ENCODE measurements around the gene FARSA. TPM values are rescaled to one million over a fixed set of nuclear protein-coding genes. Genes with fewer than 3 reads are reported as not detected.

Gene FARSA
- total and polyA plus RNA-seq, 2 of the 13 experiments (the other 11 are each of a cell fraction or from before 2014, with no cell fraction given) = 25.9 to 72.0 TPM

DNA sequence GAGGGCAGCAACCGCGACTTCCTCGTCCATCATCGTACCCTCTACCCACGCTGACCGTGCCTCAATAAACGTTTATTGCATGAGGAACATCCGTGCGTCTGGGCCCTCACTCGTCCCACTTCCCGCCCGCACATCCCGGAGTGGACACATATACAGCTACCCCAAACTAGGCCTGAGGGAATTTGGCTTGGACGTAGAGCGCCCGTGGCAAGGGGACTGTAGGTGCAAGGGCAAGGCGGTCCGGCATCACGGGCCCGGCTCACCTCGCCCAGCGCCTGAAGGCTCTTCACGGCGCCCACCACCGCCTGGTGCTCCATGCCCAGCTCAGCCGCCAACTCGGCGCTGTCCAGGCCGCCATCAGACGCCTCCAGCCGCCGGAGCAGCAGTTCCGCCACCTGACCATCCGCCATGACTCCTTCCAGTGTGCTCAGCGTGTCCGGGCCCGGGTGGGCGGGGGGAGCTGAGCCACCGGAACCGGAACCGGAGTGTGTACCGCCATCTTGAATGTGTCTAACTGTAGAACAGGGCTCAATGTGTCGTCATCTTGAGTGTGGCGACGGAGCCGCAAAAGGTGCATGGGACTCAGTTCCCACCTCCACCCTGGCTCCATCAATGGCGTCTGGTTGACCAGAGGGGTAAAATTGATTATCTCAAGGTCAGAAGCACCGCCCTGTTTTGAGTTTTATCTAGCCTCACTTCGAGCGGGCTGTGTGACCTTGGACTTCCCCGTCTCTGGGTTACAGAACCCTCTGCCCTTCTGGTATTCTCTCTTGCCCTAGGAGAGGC, at the start of gene FARSA (continued):
- TF ChIP-seq, protein P1, sequence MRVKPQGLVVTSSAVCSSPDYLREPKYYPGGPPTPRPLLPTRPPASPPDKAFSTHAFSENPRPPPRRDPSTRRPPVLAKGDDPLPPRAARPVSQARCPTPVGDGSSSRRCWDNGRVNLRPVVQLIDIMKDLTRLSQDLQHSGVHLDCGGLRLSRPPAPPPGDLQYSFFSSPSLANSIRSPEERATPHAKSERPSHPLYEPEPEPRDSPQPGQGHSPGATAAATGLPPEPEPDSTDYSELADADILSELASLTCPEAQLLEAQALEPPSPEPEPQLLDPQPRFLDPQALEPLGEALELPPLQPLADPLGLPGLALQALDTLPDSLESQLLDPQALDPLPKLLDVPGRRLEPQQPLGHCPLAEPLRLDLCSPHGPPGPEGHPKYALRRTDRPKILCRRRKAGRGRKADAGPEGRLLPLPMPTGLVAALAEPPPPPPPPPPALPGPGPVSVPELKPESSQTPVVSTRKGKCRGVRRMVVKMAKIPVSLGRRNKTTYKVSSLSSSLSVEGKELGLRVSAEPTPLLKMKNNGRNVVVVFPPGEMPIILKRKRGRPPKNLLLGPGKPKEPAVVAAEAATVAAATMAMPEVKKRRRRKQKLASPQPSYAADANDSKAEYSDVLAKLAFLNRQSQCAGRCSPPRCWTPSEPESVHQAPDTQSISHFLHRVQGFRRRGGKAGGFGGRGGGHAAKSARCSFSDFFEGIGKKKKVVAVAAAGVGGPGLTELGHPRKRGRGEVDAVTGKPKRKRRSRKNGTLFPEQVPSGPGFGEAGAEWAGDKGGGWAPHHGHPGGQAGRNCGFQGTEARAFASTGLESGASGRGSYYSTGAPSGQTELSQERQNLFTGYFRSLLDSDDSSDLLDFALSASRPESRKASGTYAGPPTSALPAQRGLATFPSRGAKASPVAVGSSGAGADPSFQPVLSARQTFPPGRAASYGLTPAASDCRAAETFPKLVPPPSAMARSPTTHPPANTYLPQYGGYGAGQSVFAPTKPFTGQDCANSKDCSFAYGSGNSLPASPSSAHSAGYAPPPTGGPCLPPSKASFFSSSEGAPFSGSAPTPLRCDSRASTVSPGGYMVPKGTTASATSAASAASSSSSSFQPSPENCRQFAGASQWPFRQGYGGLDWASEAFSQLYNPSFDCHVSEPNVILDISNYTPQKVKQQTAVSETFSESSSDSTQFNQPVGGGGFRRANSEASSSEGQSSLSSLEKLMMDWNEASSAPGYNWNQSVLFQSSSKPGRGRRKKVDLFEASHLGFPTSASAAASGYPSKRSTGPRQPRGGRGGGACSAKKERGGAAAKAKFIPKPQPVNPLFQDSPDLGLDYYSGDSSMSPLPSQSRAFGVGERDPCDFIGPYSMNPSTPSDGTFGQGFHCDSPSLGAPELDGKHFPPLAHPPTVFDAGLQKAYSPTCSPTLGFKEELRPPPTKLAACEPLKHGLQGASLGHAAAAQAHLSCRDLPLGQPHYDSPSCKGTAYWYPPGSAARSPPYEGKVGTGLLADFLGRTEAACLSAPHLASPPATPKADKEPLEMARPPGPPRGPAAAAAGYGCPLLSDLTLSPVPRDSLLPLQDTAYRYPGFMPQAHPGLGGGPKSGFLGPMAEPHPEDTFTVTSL (CRISPR knock-in tag; IDR thresholded peaks at IDR 0.05; ENCODE audit: borderline replicate concordance) = no peak
- TF ChIP-seq HNRNPLL (IDR thresholded peaks at IDR 0.05; ENCODE audit: low read depth, low read length, poor library complexity, severe bottlenecking) = peak; percentile 30
- no peak for TF ChIP-seq MIXL1 (CRISPR knock-in tag; IDR thresholded peaks at IDR 0.05)
- TF ChIP-seq ZMAT3 (CRISPR knock-in tag; conservative IDR thresholded peaks at IDR 0.05) = 0 out of 2 replicates have a peak, but pooled peaks have one; percentile 45
- no peak for TF ChIP-seq ZNF232 (CRISPR knock-in tag; IDR thresholded peaks at IDR 0.05; ENCODE audit: borderline replicate concordance)
- TF ChIP-seq KMT2B (CRISPR knock-in tag; IDR thresholded peaks at IDR 0.05) = peak; percentile 89
- TF ChIP-seq SMARCE1 (IDR thresholded peaks at IDR 0.05; ENCODE audit: borderline replicate concordance) = no peak
- TF ChIP-seq SP2 (CRISPR knock-in tag; IDR thresholded peaks at IDR 0.05) = peak; percentile 69
- TF ChIP-seq HHEX (CRISPR knock-in tag; IDR thresholded peaks at IDR 0.05) = no peak
- TF ChIP-seq ZNF432 (CRISPR knock-in tag; IDR thresholded peaks at IDR 0.05; ENCODE audit: borderline replicate concordance) = no peak
- TF ChIP-seq, protein P2, sequence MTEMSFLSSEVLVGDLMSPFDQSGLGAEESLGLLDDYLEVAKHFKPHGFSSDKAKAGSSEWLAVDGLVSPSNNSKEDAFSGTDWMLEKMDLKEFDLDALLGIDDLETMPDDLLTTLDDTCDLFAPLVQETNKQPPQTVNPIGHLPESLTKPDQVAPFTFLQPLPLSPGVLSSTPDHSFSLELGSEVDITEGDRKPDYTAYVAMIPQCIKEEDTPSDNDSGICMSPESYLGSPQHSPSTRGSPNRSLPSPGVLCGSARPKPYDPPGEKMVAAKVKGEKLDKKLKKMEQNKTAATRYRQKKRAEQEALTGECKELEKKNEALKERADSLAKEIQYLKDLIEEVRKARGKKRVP (CRISPR knock-in tag; IDR thresholded peaks at IDR 0.05) = 0 out of 4 replicates have a peak, but pooled peaks of 1 of the 2 experiments have one; percentile 40
- no peak for TF ChIP-seq DNMT3B (CRISPR knock-in tag; conservative IDR thresholded peaks at IDR 0.05)
- no peak for TF ChIP-seq HMG20B (CRISPR knock-in tag; conservative IDR thresholded peaks at IDR 0.05)
- TF ChIP-seq ISL2 (CRISPR knock-in tag; IDR thresholded peaks at IDR 0.05) = no peak
- peak; percentile 64; the same call in 1 of the 2 replicates for TF ChIP-seq CBX5 (CRISPR knock-in tag; IDR thresholded peaks at IDR 0.05; ENCODE audit: borderline replicate concordance)
- peak; percentile 33; the same call in 1 of the 2 replicates for TF ChIP-seq MIER2 (CRISPR knock-in tag; IDR thresholded peaks at IDR 0.05)
- TF ChIP-seq MED1 (CRISPR knock-in tag; IDR thresholded peaks at IDR 0.05) = no peak; the same call in none of the 2 replicates
- TF ChIP-seq, protein P3, sequence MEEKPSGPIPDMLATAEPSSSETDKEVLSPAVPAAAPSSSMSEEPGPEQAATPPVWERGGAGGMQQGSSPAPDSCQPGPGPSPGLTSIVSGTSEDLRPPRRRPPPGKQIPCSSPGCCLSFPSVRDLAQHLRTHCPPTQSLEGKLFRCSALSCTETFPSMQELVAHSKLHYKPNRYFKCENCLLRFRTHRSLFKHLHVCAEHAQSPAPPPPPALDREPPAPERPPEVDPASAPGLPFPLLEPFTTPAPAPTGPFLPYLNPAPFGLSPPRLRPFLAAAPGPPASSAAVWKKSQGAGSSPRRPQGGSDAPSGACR (CRISPR knock-in tag; IDR thresholded peaks at IDR 0.05) = no peak; the same call in 1 of the 2 replicates
- peak; percentile 49 for TF ChIP-seq ZNF781 (CRISPR knock-in tag; IDR thresholded peaks at IDR 0.05; ENCODE audit: borderline replicate concordance, not compliant biosample characterization)
- TF ChIP-seq PAX8 (CRISPR knock-in tag; IDR thresholded peaks at IDR 0.05; ENCODE audit: borderline replicate concordance) = peak; percentile 58; the same call in 1 of the 2 replicates
- TF ChIP-seq, protein P4, sequence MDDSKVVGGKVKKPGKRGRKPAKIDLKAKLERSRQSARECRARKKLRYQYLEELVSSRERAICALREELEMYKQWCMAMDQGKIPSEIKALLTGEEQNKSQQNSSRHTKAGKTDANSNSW (CRISPR knock-in tag; IDR thresholded peaks at IDR 0.05; ENCODE audit: borderline replicate concordance) = no peak
- TF ChIP-seq THAP11 (CRISPR knock-in tag; IDR thresholded peaks at IDR 0.05) = peak; percentile 93

All from HepG2 (cell line).